Measurements from ENCODE around the gene IMPA2. TPM values are rescaled to one million over a fixed set of nuclear protein-coding genes. Genes with fewer than 3 reads are reported as not detected.

IMPA2 gene
- total and polyA plus RNA-seq, 10 of the 15 experiments (the other 5 are each of a cell fraction or from before 2014, with no cell fraction given), result 0.24 to 21.0 (median 11.4) TPM

GRCh38 chr18:12048010-12048826, 66.9 kb downstream of the IMPA2 start (continued):
- TF ChIP-seq SKIL (IDR thresholded peaks at IDR 0.05; ENCODE audit: low read depth, poor library complexity, severe bottlenecking) (no peak), POLR2AphosphoS2 (IDR thresholded peaks at IDR 0.05; ENCODE audit: low read depth, low read length) (no peak)

GRCh38 chr18:12048827-12049175, 67.5 kb downstream of the IMPA2 start:
- Histone ChIP-seq H3K9me3 (replicated peaks; ENCODE audit: control insufficient read depth, insufficient read depth, low read length) (no peaks in the 10 kb centered on the region), H3K4me2 (ENCODE audit: control insufficient read depth, insufficient read depth) (peak overlapping the region; percentile 98; the same call in 1 of the 2 replicates), H3K4me1 (ENCODE audit: control insufficient read depth, insufficient read depth, low read length) (peaks cover 32% of the 10 kb centered on the region), H3K79me2 (ENCODE audit: control insufficient read depth, insufficient read depth, low read length) (no peaks in the 10 kb centered on the region), H2AFZ (ENCODE audit: control insufficient read depth, low read depth, low read length) (no peak overlapping the region), H3K4me3 (no peak overlapping the region), H3K27me3 (replicated peaks in 1 of 2; ENCODE audit: control insufficient read depth in 2 of 2, insufficient read depth in 2 of 2, low read length in 1 of 2) (no peaks in the 10 kb centered on the region), H3K27ac (ENCODE audit: control insufficient read depth, insufficient read depth) (peak overlapping the region; percentile 8; the same call in 1 of the 2 replicates), H4K20me1 (ENCODE audit: control insufficient read depth, insufficient read depth) (no peaks in the 10 kb centered on the region), H3K36me3 (ENCODE audit: control insufficient read depth in 2 of 2, insufficient read depth in 2 of 2, low read length in 1 of 2) (no peaks in the 10 kb centered on the region), H3K9ac (ENCODE audit: control insufficient read depth, insufficient read depth, low read length) (no peak overlapping the region)
- ChIA-PET POLR2A (no interaction called here), SMC1A (ENCODE audit: uncharacterized antibody, unreplicated experiment) (interaction anchor here (1.4 to 2.2 kb wide), 2 partner anchors 16 to 111 kb away, joined by 3 to 8 read pairs; no protein-coding TSS in a partner anchor), CTCF (interaction anchor here (0.9 to 3.2 kb wide), 4 partner anchors 10 to 187 kb away, joined by 3 to 16 read pairs (median 6); no protein-coding TSS in a partner anchor), RAD21 (ENCODE audit: unreplicated experiment) (no interaction called here)
- intact Hi-C loops (cut with micrococcal nuclease; ENCODE audit: unreplicated experiment), result no loop called here
- ATAC-seq (no peak), DNase-seq (ENCODE audit: low read depth, low spot score) (no peak), FAIRE-seq (no peak)
- TF ChIP-seq NR2C2 (IDR thresholded peaks at IDR 0.05; ENCODE audit: borderline replicate concordance, control insufficient read depth, insufficient read length, low read depth) (no peak), JUNB (IDR thresholded peaks at IDR 0.05) (no peak)
- no TSS peak for BruUV-seq (replicated peaks)
- in situ Hi-C loops (cut with MboI), result no loop called here
- 54% methylated on average over 2 of the region's 2 CpGs for WGBS (ENCODE audit: insufficient coverage, insufficient replicate concordance, low lambda C conversion rate, missing lambda C conversion rate)

Data from GM12878 (cell line).